PC-9 (cell line): ENCODE data around the gene HS6ST3.

Experiments
- EZH2 ChIP-seq: fragments of 200-600 bp; sonication (generic); IDR thresholded peaks from 2 replicates; pipeline ENCODE4 v1.8.0; 2017; ENCODE audit warnings: antibody characterized with exemption, low read depth
- TF ChIP-seq, protein P1 (sequence below): fragments of 200-600 bp; sonication (generic); conservative IDR thresholded peaks from 2 replicates; pipeline ENCODE4 v1.6.1; 2017; ENCODE audit warnings: mixed run types, antibody characterized with exemption, mild to moderate bottlenecking, moderate library complexity

DNA sequence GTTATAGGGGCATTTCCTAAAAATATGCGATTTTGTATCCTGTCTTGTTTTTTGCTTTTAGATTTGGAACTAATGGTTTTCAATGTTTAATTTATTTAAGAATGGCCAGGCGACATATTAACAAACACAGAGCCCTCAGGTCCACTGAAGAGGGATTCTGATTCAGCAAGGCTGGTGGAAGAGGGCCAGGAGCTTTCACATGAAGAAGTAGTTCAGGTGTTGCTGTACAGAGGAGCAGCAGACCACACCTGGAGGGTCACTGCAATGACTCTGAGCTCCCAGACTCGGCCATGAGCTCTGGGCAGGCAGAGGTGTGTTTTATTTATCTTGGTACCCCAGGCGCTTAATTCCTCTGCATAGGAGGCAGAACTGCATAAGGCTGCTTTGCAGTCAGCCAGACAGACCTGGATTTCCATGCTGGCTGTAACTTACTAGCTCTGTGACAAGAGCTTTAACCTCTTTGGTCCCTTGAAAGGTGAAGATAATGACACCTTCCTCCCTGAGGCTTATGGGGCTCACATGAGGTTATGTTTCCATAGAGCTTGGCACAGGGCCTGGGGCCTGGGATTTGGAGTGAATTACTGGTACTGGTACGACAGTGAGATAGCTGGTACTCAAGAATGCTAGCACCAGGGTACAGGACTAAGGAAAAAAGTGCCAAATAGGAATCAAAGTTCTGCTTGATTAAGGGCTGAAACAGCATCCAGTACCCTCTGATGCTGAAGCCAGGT, 719.6 kb downstream of the HS6ST3 start:
- TF ChIP-seq, protein P1, sequence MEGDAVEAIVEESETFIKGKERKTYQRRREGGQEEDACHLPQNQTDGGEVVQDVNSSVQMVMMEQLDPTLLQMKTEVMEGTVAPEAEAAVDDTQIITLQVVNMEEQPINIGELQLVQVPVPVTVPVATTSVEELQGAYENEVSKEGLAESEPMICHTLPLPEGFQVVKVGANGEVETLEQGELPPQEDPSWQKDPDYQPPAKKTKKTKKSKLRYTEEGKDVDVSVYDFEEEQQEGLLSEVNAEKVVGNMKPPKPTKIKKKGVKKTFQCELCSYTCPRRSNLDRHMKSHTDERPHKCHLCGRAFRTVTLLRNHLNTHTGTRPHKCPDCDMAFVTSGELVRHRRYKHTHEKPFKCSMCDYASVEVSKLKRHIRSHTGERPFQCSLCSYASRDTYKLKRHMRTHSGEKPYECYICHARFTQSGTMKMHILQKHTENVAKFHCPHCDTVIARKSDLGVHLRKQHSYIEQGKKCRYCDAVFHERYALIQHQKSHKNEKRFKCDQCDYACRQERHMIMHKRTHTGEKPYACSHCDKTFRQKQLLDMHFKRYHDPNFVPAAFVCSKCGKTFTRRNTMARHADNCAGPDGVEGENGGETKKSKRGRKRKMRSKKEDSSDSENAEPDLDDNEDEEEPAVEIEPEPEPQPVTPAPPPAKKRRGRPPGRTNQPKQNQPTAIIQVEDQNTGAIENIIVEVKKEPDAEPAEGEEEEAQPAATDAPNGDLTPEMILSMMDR, result no peak
- TF ChIP-seq EZH2, result no peak
